GM21576 (cell line): Measurements from ENCODE around the gene MRPS9.

Experiments
- ATAC-seq: cut with Tn5 transposase; IDR thresholded peaks from one replicate; pipeline ENCODE4 v1.9.1; 2021; ENCODE audit warnings: mild to moderate bottlenecking, moderate library complexity; ENCODE audit not compliant: unreplicated experiment

MRPS9 gene

GRCh38 chr2:105037572-105038382 is at the start of gene MRPS9:
Gene MRPS9, plus strand, starts transcription at chr2:105038069. Its CDS starts 24 bp downstream, at chr2:105038093.
- peak; percentile 100 for ATAC-seq

- ATAC-seq, result no peak
Observed at GRCh38 chr2:105005181-105005951, 32.5 kb upstream of the MRPS9 start.

DNA sequence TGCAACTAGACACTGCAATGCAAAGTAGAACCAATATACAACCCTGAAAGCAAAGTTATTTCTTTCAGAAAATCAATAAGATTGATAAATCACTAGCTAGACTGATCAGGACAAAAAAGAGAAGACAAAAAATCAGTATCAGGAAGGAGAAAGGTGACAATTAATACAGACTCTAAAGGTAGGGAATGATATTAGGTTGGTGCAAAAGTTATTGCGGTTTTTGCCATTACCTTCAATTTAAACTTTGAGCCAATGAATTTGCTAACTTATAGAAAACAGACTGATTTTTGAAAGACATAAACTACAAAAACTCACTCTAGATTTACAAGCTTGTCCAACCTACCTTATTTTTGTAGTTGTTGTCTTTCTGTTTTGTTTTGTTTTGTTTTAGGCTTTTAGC is 30.5 kb upstream of the MRPS9 start:
- ATAC-seq, result no peak

GRCh38 chr2:105032476-105032875 is 5.4 kb upstream of the MRPS9 start:
- no peak for ATAC-seq

DNA sequence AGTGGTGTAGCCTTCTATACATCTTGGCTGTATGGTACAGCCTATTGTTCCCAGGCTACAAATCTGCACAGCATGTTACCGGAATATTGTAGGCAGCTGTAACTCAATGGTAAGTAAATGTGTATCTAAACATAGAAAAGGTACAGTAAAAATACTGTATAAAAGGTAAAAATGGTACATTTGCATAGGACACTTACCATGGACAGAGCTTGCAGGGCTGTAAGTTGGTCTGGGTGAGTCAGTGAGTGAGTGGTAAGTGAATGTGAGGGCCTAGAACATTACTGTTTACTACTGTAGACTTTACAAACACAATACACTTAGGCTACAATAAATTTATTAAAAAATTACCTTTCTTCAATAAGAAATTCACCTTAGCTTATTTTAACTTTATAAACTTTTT is 3.7 kb upstream of the MRPS9 start:
- ATAC-seq, result no peak

DNA sequence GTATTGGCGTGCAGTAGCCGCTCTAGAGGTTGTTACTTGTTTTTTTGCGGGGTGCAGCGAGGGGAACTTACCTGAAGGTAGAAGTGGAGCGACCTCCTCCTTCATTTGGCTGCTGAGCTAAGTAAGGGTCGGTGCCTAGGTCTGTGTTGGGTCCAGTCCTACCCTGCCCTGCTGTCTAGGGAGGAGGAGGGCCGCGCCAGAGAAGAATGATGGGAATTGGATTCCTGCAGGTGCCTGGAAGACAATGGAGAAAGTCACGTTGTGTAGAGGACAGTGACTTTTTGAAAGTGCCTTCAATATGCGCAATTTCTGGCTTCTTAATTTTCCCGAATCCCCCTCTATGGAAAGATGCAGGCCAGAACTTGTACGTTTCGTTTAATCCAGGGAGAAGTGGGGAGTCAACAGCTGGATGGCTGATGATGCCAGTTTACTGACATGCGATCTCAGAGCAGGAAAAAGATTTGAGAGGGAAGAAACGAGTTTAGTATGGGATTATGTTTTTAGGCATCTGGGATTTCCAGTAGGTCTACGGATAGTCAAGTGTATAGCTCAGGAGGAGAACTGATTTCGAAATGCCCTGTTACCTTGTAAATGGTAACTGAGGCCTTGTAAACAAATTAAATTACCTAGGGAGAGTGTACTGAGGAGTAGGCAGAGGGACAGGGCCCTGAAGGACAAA is 653 bp downstream of the MRPS9 start:
- ATAC-seq, result peak; percentile 15

DNA sequence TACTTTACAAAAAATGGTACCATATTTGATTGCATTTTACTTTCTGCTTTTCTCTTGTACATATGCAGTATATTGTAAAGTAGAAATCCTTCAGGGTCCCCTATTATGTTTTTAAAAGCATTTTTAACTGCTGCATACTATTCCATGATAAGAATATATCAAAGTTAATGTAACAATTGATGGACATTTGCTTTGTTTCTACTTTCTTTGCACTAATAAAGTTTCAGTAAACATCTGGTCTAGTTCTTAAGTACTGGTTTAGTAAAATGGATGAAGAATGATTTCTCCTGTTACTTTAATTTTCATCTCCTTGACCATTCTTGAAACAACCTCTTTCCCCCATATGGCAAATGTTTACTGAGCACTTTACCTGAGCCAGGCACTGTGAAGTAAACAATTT is 1.7 kb downstream of the MRPS9 start:
- no peak for ATAC-seq

GRCh38 chr2:105042189-105042588 is 4.3 kb downstream of the MRPS9 start:
- ATAC-seq, result no peak

- no peak for ATAC-seq
Observed at GRCh38 chr2:105052773-105053172, 14.9 kb downstream of the MRPS9 start.

- no peak for ATAC-seq
Observed at GRCh38 chr2:105055613-105056012, 17.7 kb downstream of the MRPS9 start.

GRCh38 chr2:105056245-105056644 is 18.4 kb downstream of the MRPS9 start:
- ATAC-seq, result no peak

GRCh38 chr2:105057005-105057404 is 19.1 kb downstream of the MRPS9 start:
- ATAC-seq, result no peak

GRCh38 chr2:105061560-105061959 is 23.7 kb downstream of the MRPS9 start:
- ATAC-seq, result no peak

- no peak for ATAC-seq
Observed at GRCh38 chr2:105062158-105062557, 24.3 kb downstream of the MRPS9 start.

DNA sequence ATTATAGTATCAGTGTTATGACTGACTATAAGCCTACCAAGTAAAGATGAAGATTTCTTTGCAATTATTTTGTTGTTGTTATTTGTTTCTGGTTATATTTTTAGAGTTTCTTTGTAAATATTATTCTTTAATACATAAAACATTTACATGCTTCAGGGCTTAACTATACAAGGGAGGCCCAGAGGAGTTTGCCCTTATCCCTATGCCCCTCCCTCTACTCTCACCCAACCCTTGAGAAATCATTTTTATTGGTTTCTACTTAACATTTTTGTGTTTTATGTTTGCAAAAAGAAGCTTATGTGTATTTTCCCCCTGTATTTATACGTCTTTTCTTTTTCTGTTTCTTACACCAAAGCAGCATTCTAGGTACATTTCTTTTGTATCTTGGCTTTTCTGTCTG is 30.5 kb downstream of the MRPS9 start:
- no peak for ATAC-seq

- ATAC-seq, result no peak
Observed at GRCh38 chr2:105068875-105069274, 31.0 kb downstream of the MRPS9 start.

GRCh38 chr2:105070010-105070865 is 32.4 kb downstream of the MRPS9 start:
- no peak for ATAC-seq

- ATAC-seq, result no peak
Observed at GRCh38 chr2:105071379-105071778, 33.5 kb downstream of the MRPS9 start.

GRCh38 chr2:105072039-105072438 is 34.2 kb downstream of the MRPS9 start:
- peak; percentile 94 for ATAC-seq

DNA sequence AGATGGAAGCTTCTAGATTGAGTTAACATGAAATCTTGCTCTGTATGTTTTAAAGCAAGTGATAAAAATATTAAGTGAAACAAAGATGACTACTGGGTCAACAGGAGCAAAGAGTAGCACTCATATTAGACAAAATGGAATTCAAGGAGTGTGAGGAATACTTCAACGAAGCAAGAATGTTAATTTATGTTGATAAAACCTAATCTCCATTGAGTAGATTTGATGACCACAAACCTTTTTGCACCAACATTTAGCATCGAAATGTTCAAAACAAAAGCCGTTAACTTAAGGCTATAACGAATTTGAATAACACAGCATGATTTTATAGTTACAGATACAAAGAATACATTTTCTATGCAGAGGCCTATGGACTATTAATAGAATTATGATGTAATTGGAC is 35.7 kb downstream of the MRPS9 start:
- no peak for ATAC-seq

DNA sequence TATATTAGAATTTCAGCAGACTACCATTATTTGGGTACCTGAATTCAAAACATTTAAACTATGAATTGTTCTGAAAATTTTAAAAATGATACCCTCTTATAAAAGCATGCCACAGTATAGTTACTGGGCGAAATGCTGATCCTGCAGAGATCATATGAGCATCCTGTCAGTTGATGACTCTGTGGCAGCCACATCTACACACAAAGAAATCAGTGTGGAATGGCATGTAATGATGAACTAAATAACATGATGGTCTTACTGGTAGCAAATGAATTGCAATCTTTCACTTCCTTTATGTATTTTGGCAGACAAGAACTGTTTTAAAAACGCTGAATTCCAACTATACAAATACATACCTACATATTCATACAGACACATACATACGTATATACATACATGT is 38.3 kb downstream of the MRPS9 start:
- no peak for ATAC-seq
